Measurements from ENCODE around the gene FCMR.

The FCMR gene

GRCh38 chr1:206923009-206923960, 1.5 kb upstream of the FCMR start:
- DNase-seq, result peak; percentile 64

- no peak for DNase-seq
These were observed 783 bp upstream of the FCMR start for GRCh38 chr1:206922524-206922923.

- no peak for DNase-seq
These were observed 3.7 kb downstream of the FCMR start for GRCh38 chr1:206918076-206918475.

- no peak for DNase-seq
These were observed 5.6 kb downstream of the FCMR start for GRCh38 chr1:206916000-206916709.

GRCh38 chr1:206915030-206915735, 6.6 kb downstream of the FCMR start:
- no peak for DNase-seq

- no peak for DNase-seq
These were observed 7.8 kb downstream of the FCMR start for GRCh38 chr1:206913766-206914537.

- DNase-seq, result peak; percentile 55
These were observed 9.2 kb downstream of the FCMR start for GRCh38 chr1:206912445-206913095.

GRCh38 chr1:206911064-206911663, 10.6 kb downstream of the FCMR start:
- no peak for DNase-seq

- no peak for DNase-seq
These were observed 11.8 kb downstream of the FCMR start for GRCh38 chr1:206909883-206910318.

GRCh38 chr1:206909161-206909882, 12.4 kb downstream of the FCMR start:
- DNase-seq, result peak; percentile 58

- no peak for DNase-seq
These were observed 13.7 kb downstream of the FCMR start for GRCh38 chr1:206908038-206908437.

GRCh38 chr1:206907304-206907991, 14.3 kb downstream of the FCMR start:
- no peak for DNase-seq

GRCh38 chr1:206905295-206906164, 16.2 kb downstream of the FCMR start:
- no peak for DNase-seq

- DNase-seq, result no peak
These were observed 17.2 kb downstream of the FCMR start for GRCh38 chr1:206904423-206905142.

GRCh38 chr1:206903687-206904086, 18.1 kb downstream of the FCMR start:
- DNase-seq, result no peak

GRCh38 chr1:206902702-206903101, 19.0 kb downstream of the FCMR start:
- DNase-seq, result no peak

- no peak for DNase-seq
These were observed 19.8 kb downstream of the FCMR start for GRCh38 chr1:206901944-206902343.

GRCh38 chr1:206900149-206900548, 21.6 kb downstream of the FCMR start:
- no peak for DNase-seq
